ENCODE measurements around the gene LCE1C.

DNA sequence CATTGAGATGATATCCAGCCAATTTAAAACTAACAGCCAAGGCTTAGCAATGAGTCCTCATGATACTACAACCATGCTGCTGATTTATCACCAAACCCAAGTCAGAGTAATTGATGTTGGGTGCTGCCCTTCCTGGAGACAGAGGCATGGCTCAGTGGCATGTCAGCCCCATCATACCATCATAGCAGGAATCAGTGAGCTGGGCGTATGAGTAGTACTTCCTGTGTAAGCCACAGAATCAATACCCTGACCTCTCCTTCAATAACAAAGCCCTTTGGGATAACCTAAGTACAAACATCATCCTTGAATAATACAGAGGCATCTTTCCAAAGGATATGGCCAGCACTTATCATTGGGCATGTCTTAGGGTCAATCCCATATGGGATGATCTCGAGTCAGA is 23.4 kb downstream of the LCE1C start:
- TF ChIP-seq, protein P1, sequence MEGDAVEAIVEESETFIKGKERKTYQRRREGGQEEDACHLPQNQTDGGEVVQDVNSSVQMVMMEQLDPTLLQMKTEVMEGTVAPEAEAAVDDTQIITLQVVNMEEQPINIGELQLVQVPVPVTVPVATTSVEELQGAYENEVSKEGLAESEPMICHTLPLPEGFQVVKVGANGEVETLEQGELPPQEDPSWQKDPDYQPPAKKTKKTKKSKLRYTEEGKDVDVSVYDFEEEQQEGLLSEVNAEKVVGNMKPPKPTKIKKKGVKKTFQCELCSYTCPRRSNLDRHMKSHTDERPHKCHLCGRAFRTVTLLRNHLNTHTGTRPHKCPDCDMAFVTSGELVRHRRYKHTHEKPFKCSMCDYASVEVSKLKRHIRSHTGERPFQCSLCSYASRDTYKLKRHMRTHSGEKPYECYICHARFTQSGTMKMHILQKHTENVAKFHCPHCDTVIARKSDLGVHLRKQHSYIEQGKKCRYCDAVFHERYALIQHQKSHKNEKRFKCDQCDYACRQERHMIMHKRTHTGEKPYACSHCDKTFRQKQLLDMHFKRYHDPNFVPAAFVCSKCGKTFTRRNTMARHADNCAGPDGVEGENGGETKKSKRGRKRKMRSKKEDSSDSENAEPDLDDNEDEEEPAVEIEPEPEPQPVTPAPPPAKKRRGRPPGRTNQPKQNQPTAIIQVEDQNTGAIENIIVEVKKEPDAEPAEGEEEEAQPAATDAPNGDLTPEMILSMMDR (conservative IDR thresholded peaks at IDR 0.05) = no peak
- no peak for TF ChIP-seq ZFX (IDR thresholded peaks at IDR 0.05)

Measured in C4-2B (cell line).